HG03520 (cell line): Measurements from ENCODE around the gene FAM124A.
"Not testable (repeated sequence)": the region's sequence is repeated elsewhere in the genome, so short reads cannot be mapped to it uniquely, and the experiment has no call there.

Experiments
- ATAC-seq: cut with Tn5 transposase; IDR thresholded peaks from one replicate; pipeline ENCODE4 v1.9.1; 2021; ENCODE audit warnings: mild to moderate bottlenecking, moderate library complexity; ENCODE audit not compliant: unreplicated experiment

FAM124A gene

GRCh38 chr13:51262501-51263211 lies 40.5 kb downstream of the FAM124A start:
- ATAC-seq, result no peak

- ATAC-seq, result no peak
Observed at GRCh38 chr13:51266642-51267041, 44.4 kb downstream of the FAM124A start.

DNA sequence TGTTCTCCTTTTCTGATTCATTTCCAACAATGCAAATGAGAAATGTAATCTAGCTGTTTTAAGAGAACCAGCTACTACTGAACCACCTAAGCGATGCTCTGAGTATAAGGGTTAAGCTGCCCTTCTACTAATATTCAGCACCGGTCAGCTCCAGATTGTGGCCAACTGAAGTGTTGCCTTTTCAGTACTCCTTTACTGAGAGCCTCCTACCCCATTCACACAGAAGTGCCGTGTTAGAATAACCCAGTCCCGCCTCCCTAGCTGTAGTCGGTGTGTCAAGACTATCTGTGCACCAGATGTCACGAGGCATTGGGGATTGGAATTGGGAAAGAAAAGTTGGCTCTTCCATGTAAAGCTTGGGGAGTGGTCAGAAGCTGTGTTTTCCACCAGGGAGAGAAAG lies 45.4 kb downstream of the FAM124A start:
- no peak for ATAC-seq

DNA sequence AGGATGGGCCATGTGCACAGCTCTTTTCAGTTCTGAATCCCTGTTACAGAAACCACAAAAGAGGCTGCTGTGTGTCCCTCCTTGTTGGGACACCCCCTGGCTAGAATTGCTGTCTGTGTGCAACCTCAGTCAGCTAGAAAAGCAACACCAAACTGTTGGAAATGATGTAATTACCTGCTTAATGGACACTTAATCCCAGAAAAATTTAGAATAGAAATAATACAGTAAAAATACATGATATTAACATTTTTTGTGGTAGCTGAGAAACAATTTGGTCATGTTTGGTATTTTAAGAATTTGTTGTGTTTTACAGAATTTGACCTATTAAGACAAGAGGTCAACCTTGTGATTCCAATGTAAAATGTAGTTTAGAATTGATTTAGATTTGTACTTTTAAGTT lies 46.8 kb downstream of the FAM124A start:
- no peak for ATAC-seq

DNA sequence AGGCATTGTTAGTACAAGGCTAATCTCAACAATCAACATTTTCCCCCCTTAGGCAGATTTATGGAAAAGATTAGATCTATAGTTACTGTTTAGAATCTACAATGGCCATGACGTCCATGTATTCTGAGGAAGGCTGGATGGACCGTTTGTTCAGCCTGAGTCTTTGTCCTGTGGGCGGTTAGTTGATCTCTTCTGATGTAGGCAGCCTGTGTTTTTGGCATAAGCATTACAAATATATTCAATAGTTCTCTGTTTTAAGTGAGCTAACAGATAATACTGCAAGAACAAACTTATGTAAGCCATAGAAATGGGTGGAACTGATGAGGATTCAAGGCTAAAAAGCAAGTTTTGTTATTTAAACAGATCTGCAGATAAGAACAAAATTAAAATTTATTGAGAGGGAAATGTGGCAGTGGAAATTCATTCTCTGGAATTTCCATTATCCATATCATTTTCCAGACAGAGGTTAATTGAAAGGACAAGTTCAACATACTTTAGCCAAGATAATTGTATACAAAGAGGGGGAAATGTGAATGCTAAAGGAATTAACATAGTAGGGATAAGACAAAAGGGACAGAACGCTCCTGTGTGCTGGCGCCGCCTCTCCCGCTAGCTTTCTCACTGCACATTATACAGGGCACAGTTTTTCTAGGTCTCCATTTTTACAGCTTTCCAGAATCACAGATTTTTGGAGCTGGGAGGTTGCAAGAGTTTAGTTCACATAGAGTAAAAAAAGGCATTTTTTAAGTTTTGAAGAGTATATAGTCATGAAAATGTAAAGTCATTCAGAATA lies 48.6 kb downstream of the FAM124A start:
- no peak for ATAC-seq

- no peak for ATAC-seq
Observed at GRCh38 chr13:51271528-51272085, 49.4 kb downstream of the FAM124A start.

GRCh38 chr13:51275101-51275500 lies 52.9 kb downstream of the FAM124A start:
- ATAC-seq, result no peak

- no peak for ATAC-seq
Observed at GRCh38 chr13:51276636-51277035, 54.4 kb downstream of the FAM124A start.

- ATAC-seq, result no peak
Observed at GRCh38 chr13:51277928-51278327, 55.7 kb downstream of the FAM124A start.

GRCh38 chr13:51278426-51279130 lies 56.4 kb downstream of the FAM124A start:
- no peak for ATAC-seq

GRCh38 chr13:51280379-51280940 lies 58.3 kb downstream of the FAM124A start:
- no peak for ATAC-seq

DNA sequence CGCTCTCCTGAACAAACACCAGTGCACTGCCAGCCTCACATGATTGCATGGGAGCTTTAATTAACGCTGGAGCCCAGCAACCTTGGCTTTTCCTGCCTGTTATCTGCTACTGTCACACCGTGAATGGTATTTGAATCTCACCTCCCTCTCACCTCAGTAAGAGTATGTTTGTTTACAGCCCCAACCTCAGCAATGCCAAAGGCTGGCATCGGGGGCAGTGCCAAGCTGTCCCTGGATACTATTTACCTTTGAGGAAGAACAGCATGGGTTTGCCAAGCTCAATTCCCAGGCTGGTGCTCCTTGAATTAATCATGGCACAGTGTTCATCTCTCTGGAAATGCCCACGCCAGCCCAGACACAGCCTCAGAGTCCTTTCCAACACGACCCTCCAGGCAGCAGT lies 60.1 kb downstream of the FAM124A start:
- no peak for ATAC-seq

DNA sequence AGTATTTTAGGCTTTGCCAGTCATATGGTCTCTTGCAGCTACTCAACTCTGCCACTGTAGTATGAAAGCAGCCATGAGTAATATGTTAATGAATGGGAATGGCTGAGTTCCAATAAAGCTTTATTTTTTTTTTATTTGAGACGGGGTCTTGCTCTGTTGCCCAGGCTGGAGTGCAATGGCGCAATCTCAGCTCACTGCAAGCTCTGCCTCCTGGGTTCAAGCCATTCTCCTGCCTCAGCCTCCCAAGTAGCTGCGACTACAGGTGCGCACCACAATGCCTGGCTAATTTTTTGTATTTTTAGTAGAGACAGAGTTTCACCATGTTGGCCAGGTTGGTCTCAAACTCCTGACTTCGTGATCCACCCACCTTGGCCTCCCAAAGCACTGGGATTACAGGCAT lies 60.7 kb downstream of the FAM124A start:
- ATAC-seq, result not testable (repeated sequence)

DNA sequence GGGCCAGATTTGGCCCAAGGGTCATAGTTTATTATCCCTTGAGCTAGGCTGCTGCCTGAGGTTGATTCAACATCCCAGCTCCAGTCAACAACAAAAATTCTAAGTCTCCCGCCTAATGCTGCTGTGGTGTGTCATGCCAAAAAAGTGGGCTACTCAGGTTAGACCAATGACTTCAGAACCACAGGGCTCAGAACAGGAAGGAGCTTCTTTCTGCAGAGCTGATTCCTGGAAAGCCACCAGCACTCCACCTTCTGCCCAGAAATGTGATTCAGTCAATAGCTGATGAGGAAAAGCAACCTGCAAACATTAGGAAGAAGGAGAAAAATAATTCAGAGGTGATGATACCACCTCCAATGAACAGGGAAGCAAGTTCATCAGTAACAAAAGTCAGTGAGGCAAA lies 61.2 kb downstream of the FAM124A start:
- ATAC-seq, result no peak

DNA sequence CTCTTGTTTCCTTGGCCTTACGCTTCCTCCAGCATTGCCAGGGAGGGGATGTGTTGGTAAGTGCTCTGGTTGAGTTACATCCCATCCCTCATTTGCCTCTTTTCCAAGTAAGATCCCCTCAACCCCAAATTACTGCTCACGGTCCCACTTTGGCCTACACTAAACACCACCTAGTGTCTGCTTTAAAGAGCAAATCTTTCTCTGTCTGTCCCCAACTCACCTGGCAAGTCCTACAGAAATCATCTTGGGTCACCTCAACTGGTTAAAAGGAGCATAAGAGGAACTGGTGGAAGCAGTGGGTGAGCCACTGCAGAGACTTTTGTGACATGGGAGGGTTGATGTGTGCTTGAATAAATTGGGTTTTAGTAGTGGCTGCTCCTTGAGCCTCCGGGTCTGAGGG lies 62.1 kb downstream of the FAM124A start:
- ATAC-seq, result no peak

GRCh38 chr13:51286135-51287002 lies 64.2 kb downstream of the FAM124A start:
- ATAC-seq, result no peak

DNA sequence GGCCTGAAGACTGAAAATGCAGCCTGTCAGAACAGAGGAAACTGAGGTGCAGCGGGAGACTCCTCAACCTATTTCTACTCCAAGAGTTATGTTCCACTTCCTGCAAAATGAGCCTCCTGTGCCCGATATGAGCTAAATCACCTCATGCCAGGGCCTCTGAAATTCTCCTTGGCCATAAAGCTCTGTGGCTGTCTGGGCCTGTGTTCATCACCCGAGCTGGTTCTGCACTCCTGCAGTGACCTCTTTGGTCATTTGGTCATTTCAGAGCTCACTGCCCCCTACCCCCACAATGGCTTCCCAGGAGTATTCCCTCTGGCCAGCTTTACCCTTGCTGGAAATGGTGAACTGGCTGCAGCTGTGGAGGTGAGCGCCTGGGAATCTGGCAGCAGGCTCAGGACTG lies 65.6 kb downstream of the FAM124A start:
- no peak for ATAC-seq

DNA sequence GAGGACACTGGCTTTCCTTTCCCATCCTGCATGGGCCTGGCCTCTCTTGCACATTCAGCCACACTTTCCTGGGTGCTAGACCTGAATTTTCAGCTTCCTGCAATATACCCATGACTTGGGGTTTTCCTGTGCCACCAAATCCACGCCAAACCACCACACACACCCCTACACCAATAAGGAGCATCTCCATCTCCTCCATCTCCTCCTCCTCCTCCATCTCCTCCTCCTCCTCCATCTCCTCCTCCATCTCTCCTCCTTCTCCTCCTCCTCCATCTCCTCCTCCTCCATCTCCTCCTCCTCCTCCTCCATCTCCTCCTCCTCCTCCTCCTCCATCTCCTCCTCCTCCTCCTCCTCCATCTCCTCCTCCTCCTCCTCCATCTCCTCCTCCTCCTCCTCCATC lies 66.1 kb downstream of the FAM124A start:
- not testable (repeated sequence) for ATAC-seq

GRCh38 chr13:51291341-51291740 lies 69.1 kb downstream of the FAM124A start:
- ATAC-seq, result no peak

GRCh38 chr13:51292000-51292565 lies 69.9 kb downstream of the FAM124A start:
- ATAC-seq, result no peak
